ENCODE results near the gene NT5M.
"Not testable (repeated sequence)": the region's sequence is repeated elsewhere in the genome, so short reads cannot be mapped to it uniquely, and the experiment has no call there.

NT5M gene

DNA sequence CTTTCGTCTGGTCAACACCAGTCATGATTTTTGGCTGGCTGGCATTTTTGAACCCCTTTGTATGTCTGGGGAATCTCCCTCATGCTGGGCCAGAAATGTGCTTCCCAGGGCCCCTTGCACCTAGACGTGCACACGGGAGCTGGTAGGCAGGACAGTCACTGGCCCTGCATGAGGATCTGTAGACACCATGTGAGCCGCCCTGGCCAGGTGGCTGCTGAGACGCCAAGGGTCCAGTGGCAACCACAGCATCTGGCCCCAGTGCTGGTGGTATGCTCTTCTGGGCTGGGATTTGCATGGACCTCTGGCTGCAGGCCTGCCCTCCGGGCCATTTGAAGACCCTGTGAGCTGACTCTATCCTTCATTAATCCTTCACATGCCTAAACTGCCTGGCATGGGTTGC is 67.5 kb downstream of the NT5M start:
- FAIRE-seq: no peak
- DNase-seq (ENCODE audit: insufficient read length): no peak
- TF ChIP-seq POLR2A (IDR thresholded peaks at IDR 0.05; ENCODE audit: low read depth, low read length): no peak
- no peak for TF ChIP-seq POLR2AphosphoS5 (IDR thresholded peaks at IDR 0.05; ENCODE audit: low read depth, low read length)
- TF ChIP-seq TAF1 (IDR thresholded peaks at IDR 0.05; ENCODE audit: borderline replicate concordance, low read depth, low read length): no peak

DNA sequence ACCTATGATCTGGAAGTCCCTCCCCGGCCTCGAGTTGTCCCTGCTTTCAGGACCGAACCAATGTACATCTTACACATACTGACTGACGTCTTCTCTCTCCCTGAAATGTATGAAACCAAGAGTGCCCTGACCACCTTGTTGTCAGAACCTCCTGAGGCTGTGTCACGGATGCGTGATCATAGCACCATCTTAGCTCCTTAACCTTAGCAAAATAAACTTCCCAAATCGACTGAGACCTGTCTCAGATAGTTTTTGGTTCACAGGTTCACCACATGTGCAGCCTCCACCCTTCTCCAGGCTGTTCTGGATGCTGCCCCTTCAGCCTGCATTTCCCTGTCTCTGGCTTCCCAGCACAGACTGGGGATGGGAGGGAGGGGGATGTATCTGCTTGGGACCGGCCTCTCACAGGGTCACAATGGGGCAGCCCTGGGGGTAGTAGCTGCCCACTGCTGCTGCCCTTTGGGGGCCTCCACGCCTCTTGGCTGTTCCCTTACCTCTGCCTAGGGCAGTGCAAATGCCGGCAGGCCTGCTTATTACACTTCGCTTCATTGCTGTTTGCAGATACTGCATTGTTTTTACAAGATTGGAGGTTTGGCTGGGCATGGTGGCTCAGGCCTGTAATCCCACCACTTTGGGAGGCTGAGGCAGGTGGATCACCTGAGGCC is 69.8 kb downstream of the NT5M start:
- FAIRE-seq (no peak), DNase-seq (ENCODE audit: insufficient read length) (no peak)
- TF ChIP-seq POLR2AphosphoS5 (IDR thresholded peaks at IDR 0.05; ENCODE audit: low read depth, low read length): no peak
- TF ChIP-seq TAF1 (IDR thresholded peaks at IDR 0.05; ENCODE audit: borderline replicate concordance, low read depth, low read length): no peak
- TF ChIP-seq POLR2A (IDR thresholded peaks at IDR 0.05; ENCODE audit: low read depth, low read length): no peak

DNA sequence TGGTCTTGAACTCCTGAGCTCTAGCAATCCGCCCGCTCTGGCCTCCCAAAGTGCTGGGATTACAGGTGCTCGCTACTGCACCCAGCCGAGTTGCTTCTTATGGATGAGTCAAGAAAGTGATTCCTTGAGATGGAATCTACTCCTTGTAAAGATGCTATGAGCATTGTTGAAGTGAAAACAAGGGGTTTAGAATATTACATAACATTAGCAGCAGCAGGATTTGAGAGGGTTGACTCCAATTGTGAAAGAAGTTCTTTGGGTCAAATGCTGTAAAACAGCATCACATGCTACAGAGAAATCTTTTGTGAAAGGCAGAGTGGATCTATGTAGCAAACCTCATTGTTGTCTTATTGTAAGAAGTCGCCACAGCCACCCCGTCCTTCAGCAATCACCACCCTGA is 72.7 kb downstream of the NT5M start:
- DNase-seq (ENCODE audit: insufficient read length): no peak
- TF ChIP-seq TAF1 (IDR thresholded peaks at IDR 0.05; ENCODE audit: borderline replicate concordance, low read depth, low read length): no peak
- TF ChIP-seq POLR2A (IDR thresholded peaks at IDR 0.05; ENCODE audit: low read depth, low read length): no peak
- TF ChIP-seq POLR2AphosphoS5 (IDR thresholded peaks at IDR 0.05; ENCODE audit: low read depth, low read length): no peak
- FAIRE-seq: no peak

DNA sequence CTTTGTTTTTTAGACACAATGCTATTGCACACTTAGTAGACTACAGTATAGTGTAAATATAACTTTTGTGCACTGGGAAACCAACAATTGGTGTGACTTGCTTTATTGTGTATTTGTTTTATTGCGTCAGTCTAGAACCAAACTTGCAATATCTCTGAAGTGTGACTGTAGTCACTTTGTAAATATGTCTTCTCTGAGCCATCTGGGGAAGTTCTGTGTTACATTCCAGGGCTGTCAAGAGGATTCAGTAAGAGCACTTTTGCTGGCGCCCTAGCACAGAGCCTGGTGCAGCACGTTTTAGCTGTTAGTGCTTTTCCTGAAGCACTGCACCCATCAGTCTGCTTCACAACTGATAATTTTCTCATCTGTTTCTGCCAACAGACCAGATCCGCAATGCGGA is 73.2 kb downstream of the NT5M start:
- FAIRE-seq: no peak
- TF ChIP-seq POLR2A (IDR thresholded peaks at IDR 0.05; ENCODE audit: low read depth, low read length) (no peak), TAF1 (IDR thresholded peaks at IDR 0.05; ENCODE audit: borderline replicate concordance, low read depth, low read length) (no peak), POLR2AphosphoS5 (IDR thresholded peaks at IDR 0.05; ENCODE audit: low read depth, low read length) (no peak)
- no peak for DNase-seq (ENCODE audit: insufficient read length)

DNA sequence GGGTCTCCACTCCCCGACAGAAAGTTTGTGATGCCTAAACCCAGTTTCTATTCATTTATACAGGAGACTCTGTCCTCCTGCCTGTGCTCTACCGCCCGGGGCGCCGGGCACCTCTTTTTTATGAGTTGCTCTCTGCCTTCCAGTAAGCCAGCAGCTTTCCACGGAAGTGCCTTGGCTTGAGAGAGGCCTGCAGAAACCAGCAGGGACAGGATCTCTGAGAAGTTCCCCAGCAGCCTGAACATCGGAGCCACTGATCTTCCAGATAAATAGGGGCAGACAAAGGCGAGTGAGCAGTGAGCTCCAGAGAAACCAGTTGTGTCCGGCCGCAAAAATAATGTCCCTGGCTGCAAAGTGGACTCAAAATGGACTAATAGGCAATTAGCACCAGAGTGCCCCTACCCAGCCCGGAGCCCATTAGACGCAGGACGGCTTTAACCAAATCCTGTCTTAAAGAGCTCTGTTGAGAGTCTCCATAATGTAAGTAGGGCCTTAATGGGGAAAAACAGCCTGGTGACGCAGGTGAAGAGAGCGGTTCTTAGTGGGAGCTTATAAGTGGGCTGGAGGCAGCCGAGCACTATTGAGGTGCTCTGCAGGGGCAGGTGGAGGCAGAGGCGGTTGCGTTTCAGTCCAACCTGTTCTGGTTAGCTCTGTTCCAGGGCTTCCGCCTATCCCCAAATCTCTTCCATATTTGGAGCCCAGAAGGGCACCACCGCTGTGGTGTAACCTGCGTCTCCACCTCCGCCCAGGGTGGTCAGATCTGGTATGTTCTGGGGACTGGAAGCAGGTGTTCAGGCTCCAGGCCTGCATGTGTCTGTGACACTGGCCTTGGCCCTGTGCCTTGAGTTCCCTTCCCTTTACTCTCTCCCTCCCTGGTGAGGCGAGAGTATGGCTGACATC is 74.1 kb downstream of the NT5M start:
- TF ChIP-seq TAF1 (IDR thresholded peaks at IDR 0.05; ENCODE audit: borderline replicate concordance, low read depth, low read length) (no peak), POLR2AphosphoS5 (IDR thresholded peaks at IDR 0.05; ENCODE audit: low read depth, low read length) (no peak), POLR2A (IDR thresholded peaks at IDR 0.05; ENCODE audit: low read depth, low read length) (no peak)
- FAIRE-seq: no peak
- DNase-seq (ENCODE audit: insufficient read length): no peak

DNA sequence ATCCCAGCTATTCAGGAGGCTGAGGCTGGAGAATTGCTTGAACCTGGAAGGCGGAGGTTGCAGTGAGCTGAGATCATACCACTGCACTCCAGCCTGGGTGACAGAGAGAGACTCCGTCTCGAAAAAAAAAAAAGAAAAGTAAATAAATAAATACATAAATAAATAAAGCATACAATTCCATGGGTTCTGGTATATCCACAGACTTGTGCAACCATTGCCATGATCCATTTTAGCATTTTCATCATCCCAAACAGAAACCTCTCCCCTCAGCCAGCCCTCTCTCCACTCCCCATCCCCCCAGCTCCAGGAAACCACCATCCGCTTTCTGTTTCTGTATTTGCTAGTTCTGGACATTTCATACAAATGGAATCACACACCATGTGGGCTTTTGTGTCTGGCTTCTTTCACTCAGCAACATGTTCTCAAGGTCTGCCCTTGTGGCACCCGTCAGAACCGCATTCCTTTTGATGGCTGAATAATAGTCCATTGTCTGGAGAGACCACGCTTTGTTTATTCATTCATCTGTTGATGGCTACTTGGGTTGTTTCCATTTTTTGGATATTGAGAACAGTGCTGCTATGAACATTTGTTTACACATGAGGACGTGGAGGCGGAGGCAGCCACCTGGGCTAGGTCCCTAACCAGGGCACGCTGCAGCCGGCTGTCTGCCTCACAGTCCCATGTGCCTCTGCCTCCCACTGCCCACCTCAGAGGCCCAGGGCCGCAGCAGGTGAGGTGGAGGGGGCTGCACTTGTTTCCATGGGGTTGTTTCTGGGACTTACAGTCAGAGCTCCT is 76.2 kb downstream of the NT5M start:
- DNase-seq (ENCODE audit: insufficient read length) (no peak), FAIRE-seq (no peak)
- TF ChIP-seq POLR2AphosphoS5 (IDR thresholded peaks at IDR 0.05; ENCODE audit: low read depth, low read length): no peak
- no peak for TF ChIP-seq TAF1 (IDR thresholded peaks at IDR 0.05; ENCODE audit: borderline replicate concordance, low read depth, low read length)
- no peak for TF ChIP-seq POLR2A (IDR thresholded peaks at IDR 0.05; ENCODE audit: low read depth, low read length)

DNA sequence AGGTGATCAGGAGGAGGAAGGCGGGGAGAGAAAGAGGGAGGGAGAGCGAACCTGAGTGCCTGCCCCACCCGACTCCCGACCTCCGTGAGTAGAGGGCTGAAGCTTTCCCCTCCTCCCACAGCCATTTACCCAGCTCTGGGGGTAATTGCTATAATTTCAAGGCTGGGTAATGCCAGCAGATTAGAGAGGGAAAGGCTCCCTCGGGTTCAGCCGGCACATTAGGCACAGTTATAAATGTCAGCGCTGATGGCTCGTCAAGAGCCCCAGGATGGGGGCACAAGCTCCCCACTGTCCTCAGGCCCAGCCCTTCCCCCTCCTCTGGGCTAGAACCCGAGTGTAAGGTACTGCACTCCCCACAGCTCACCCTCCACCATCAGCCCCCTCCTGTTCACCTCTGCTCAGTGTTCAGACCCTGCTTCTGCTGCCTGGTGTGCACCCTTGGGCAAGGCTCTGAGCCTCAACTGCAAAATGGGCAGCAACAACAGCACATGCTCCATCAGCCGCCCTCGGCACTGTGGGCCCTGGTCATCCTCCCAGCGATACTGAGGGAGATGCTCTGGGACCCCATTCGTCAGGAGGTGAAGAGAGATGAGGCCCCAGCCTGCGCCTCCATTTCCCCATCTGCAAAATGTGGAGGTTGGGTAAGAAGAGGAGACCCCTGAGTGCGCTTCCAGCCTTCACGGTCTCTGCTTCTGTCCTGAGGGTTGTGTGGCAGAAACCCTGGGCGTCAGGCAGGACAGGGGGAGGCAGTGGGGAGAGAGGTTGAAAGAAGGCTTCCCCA is 77.2 kb downstream of the NT5M start:
- TF ChIP-seq TAF1 (IDR thresholded peaks at IDR 0.05; ENCODE audit: borderline replicate concordance, low read depth, low read length) (no peak), POLR2AphosphoS5 (IDR thresholded peaks at IDR 0.05; ENCODE audit: low read depth, low read length) (no peak), POLR2A (IDR thresholded peaks at IDR 0.05; ENCODE audit: low read depth, low read length) (no peak)
- DNase-seq (ENCODE audit: insufficient read length) (no peak), FAIRE-seq (no peak)

DNA sequence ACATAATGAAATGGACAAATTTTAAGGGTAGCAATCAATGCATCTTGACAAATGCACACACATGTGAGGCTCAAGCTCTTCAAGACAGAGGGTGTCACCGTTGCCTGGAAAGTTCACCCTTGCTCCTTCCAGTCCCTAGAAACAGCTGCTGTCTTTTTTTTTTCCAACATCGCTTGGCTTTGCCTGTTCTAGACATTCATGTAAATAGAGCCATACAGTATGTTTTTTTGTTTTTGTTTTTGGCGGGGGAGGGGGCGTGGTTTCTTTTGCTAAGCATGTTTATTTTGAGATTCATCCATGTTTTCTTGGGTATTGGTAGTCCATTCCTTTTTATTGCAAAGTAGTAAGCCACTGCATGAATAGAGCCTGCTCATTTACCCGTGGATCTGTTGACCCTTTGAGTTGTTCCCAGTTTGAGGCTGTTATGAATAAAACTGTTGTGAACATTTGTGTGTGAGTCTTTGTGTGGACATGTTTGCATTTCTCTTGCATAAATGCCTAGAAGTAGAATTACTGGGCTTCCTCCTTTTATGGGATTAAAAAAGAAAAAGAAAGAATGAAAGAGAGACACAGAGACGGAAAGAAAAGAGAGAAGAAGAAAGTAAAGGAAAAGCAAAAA is 78.4 kb downstream of the NT5M start:
- DNase-seq (ENCODE audit: insufficient read length) (no peak), FAIRE-seq (no peak)
- TF ChIP-seq POLR2A (IDR thresholded peaks at IDR 0.05; ENCODE audit: low read depth, low read length) (no peak), TAF1 (IDR thresholded peaks at IDR 0.05; ENCODE audit: borderline replicate concordance, low read depth, low read length) (no peak), POLR2AphosphoS5 (IDR thresholded peaks at IDR 0.05; ENCODE audit: low read depth, low read length) (no peak)

DNA sequence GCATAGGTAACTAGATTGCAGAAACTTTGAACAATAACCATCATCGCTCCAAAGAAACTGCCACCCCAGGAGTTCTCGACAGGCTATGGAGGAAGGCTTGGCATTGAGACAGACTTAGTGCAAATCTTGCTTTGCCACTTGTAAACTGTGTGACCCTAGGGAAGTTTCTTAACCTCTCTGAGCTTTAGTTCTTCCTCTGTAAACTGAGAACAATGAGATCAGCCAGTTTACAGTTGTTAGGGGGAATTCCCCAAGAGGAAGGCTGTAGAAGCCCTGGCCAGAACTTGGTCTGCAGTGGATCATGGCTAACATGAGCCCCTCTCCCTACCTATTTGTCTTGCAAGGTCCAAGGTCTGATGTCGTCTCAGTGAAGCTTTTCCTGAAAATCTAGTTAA is 78.9 kb downstream of the NT5M start:
- TF ChIP-seq POLR2A (IDR thresholded peaks at IDR 0.05; ENCODE audit: low read depth, low read length) (no peak), POLR2AphosphoS5 (IDR thresholded peaks at IDR 0.05; ENCODE audit: low read depth, low read length) (no peak), TAF1 (IDR thresholded peaks at IDR 0.05; ENCODE audit: borderline replicate concordance, low read depth, low read length) (no peak)
- DNase-seq (ENCODE audit: insufficient read length): no peak
- no peak for FAIRE-seq

DNA sequence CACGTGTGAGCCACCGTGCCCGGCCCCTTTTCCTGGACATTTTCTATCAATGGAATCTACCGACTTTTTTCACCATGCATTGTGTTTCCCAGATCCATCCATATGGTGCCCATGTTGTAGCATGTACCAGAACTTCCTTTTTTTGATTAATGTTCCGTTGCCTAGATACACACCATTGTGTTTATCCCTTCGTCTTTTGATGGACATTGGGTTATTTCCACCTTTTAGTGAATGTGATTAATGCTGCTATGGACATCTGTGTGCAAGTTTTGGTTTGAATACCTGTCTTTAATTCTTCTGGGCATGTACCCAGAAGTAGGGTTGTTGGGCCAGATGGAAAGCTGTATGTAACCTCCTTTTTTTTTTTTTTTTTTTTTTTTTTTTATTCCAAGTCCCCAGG is 79.8 kb downstream of the NT5M start:
- TF ChIP-seq POLR2A (IDR thresholded peaks at IDR 0.05; ENCODE audit: low read depth, low read length) (no peak), POLR2AphosphoS5 (IDR thresholded peaks at IDR 0.05; ENCODE audit: low read depth, low read length) (no peak), TAF1 (IDR thresholded peaks at IDR 0.05; ENCODE audit: borderline replicate concordance, low read depth, low read length) (no peak)
- DNase-seq (ENCODE audit: insufficient read length): no peak
- no peak for FAIRE-seq

DNA sequence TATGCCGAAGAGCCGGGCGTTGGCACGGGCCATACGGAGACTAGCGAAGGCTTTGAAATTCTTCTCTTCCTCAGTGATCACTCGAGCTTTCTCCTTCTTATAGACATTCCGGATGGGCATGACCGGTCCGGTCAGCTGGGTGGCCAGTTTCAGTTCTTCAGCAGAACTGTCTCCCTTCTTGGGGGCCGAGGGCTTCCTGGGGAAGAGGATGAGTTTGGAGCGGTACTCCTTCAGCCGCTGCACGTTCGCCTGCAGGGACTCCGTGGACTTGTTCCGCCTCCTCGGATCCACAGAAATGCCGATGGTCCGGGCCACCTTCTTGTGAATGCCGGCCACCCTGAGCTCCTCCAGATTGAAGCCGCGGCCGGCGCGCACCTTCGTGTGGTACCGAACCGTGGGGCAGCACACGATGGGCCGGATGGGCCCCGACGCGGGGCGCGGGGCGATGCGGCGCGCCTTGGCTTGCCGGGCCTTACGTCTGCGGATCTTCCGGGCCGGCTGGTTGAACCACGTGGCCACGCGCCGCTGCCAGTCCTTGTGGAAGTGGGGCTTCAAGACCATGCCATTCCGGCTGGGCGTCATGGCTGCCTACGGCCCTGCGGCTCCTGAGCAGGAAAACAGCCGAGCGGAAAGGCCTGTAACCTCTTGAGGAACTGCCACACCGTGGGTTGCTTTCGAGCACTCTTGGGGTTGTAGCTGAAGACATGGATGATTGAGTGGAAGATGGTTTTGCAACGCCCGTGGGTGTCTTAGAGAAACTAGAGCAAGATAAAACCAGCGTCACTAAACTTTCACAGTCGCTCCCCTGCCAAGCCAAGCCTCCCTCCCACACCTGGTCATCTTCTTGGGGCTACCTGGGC is 80.5 kb downstream of the NT5M start:
- peak; percentile 42 for FAIRE-seq
- not testable (repeated sequence) for DNase-seq (ENCODE audit: insufficient read length)
